Fibroblast of the aortic adventitia (primary cell): Measurements from ENCODE around the gene KAT6B. TPM values are rescaled to one million over a fixed set of nuclear protein-coding genes. Genes with fewer than 3 reads are reported as not detected.

Experiments
- DNase-seq: peaks from one replicate; pipeline ENCODE4 v3.0.0-alpha.2; 2010; ENCODE audit warnings: low read depth
- H3K4me3 ChIP-seq: 2 replicates; pipeline ENCODE4 v1.5.1; 2011; ENCODE audit warnings: low read depth, mild to moderate bottlenecking, control low read depth, low read length, moderate library complexity
- CTCF ChIP-seq: IDR thresholded peaks from 2 replicates; pipeline ENCODE4 v1.5.1; 2011; ENCODE audit warnings: mild to moderate bottlenecking, low read length, control low read depth, inconsistent platforms; ENCODE audit not compliant: insufficient read depth
- total RNA-seq: library from RNA; depleted of rRNA; stranded (reverse); fragments of >200 nt; gene quantifications from 2 replicates; pipeline ENCODE4 v1.2.3, GENCODE V29; 2012; ENCODE audit warnings: low replicate concordance

Gene KAT6B
- total RNA-seq, 1 donor, result 38.9 TPM

- no peak for TF ChIP-seq CTCF
- no peak for DNase-seq
- no peak overlapping the region for H3K4me3 ChIP-seq
Observed at GRCh38 chr10:75020168-75020567, 193.8 kb downstream of the KAT6B start.

- no peak for DNase-seq
- no peak for TF ChIP-seq CTCF
- H3K4me3 ChIP-seq, result no peak overlapping the region
Observed at GRCh38 chr10:75021379-75022249, 195.2 kb downstream of the KAT6B start.

- TF ChIP-seq CTCF, result no peak
- H3K4me3 ChIP-seq, result no peak overlapping the region
- DNase-seq, result no peak
Observed at GRCh38 chr10:75023074-75023473, 196.7 kb downstream of the KAT6B start.

- no peak overlapping the region for H3K4me3 ChIP-seq
- no peak for TF ChIP-seq CTCF
- no peak for DNase-seq
Observed at GRCh38 chr10:75024971-75025523, 198.6 kb downstream of the KAT6B start.

- DNase-seq, result no peak
- no peak overlapping the region for H3K4me3 ChIP-seq
- no peak for TF ChIP-seq CTCF
Observed at GRCh38 chr10:75028049-75028448, 201.6 kb downstream of the KAT6B start.

- TF ChIP-seq CTCF, result no peak
- DNase-seq, result no peak
- no peak overlapping the region for H3K4me3 ChIP-seq
Observed at GRCh38 chr10:75028748-75029147, 202.3 kb downstream of the KAT6B start.

GRCh38 chr10:75029420-75029819 lies 203.0 kb downstream of the KAT6B start:
- no peak for TF ChIP-seq CTCF
- DNase-seq, result no peak
- H3K4me3 ChIP-seq, result no peak overlapping the region
